SK-N-SH (cell line): ENCODE results near the gene FOXI1. TPM values are rescaled to one million over a fixed set of nuclear protein-coding genes. Genes with fewer than 3 reads are reported as not detected.
"Not testable (repeated sequence)": the region's sequence is repeated elsewhere in the genome, so short reads cannot be mapped to it uniquely, and the experiment has no call there.

Experiments
- CTCF ChIA-PET: fragments of 300-600, 350-600 bp; formaldehyde crosslinking; extraction: SDS; loops from one replicate; lab custom pipeline; 2021; lab: Yijun Ruan, JAX
- POLR2A ChIA-PET: fragments of 350-600 bp; sonication (Branson Sonifier 250); formaldehyde crosslinking; extraction: SDS; loops from one replicate; lab custom pipeline; 2020; ENCODE audit warnings: antibody characterized with exemption, inconsistent platforms; lab: Yijun Ruan, JAX
- DNase-seq: peaks from one replicate; pipeline ENCODE4 v3.0.0; 2012
- H2AFZ ChIP-seq: fragments of 200-600 bp; sonication (generic); 2 replicates; pipeline ENCODE4 v1.8.1; 2016; ENCODE audit warnings: antibody characterized with exemption, mild to moderate bottlenecking, low read depth
- H3F3A ChIP-seq: fragments of 200-600 bp; sonication (generic); replicated peaks from 2 replicates; pipeline ENCODE3; 2016; ENCODE audit warnings: antibody characterized with exemption, mild to moderate bottlenecking; ENCODE audit not compliant: insufficient read depth
- H3K27ac ChIP-seq, 2 experiments: fragments of 200-500 bp in 1 of 2; fragments of 200-600 bp in 1 of 2; sonication (Bioruptor generic) in 1 of 2; sonication (generic), shearing (Covaris generic) in 1 of 2; 2 replicates each; pipeline versions ENCODE4 v1.5.1 to v1.6.1; 2014 to 2016; ENCODE audit warnings: low read depth in 2 of 2, inconsistent platforms in 1 of 2, low read length in 1 of 2, mild to moderate bottlenecking in 1 of 2, mixed read lengths in 1 of 2
- H3K27me3 ChIP-seq: fragments of 200-600 bp; sonication (generic), shearing (Covaris generic); 2 replicates; pipeline ENCODE4 v1.6.1; 2016; ENCODE audit warnings: mixed run types; ENCODE audit not compliant: insufficient read depth
- H3K36me3 ChIP-seq, 2 experiments: fragments of 200-500 bp in 1 of 2; fragments of 200-600 bp in 1 of 2; sonication (Bioruptor generic) in 1 of 2; sonication (generic) in 1 of 2; replicated peaks in 1 of 2; 2 replicates each; pipeline versions ENCODE3 to v1.5.1; 2014 to 2016; ENCODE audit warnings: low read length in 1 of 2, mild to moderate bottlenecking in 1 of 2; ENCODE audit not compliant: insufficient read depth in 2 of 2, control insufficient read depth in 1 of 2
- H3K4me1 ChIP-seq, 2 experiments: fragments of 200-500 bp in 1 of 2; fragments of 200-600 bp in 1 of 2; sonication (Bioruptor generic) in 1 of 2; sonication (generic), shearing (Covaris generic) in 1 of 2; 2 replicates each; pipeline versions ENCODE4 v1.5.1 to v1.6.1; 2014 to 2016; ENCODE audit warnings: low read depth in 1 of 2, low read length in 1 of 2, mixed run types in 1 of 2; ENCODE audit not compliant: insufficient read depth in 2 of 2, control insufficient read depth in 1 of 2
- H3K4me2 ChIP-seq: fragments of 200-600 bp; sonication (generic), shearing (Covaris generic); 2 replicates; pipeline ENCODE4 v1.6.1; 2017; ENCODE audit warnings: mixed run types
- H3K4me3 ChIP-seq, 2 experiments: fragments of 200-500 bp in 1 of 2; fragments of 200-600 bp in 1 of 2; sonication (Bioruptor generic) in 1 of 2; sonication (generic), shearing (Covaris generic) in 1 of 2; 2 replicates each; pipeline versions ENCODE4 v1.5.1 to v1.8.1; 2014 to 2016; ENCODE audit warnings: low read depth in 2 of 2, inconsistent platforms in 1 of 2, low read length in 1 of 2, mild to moderate bottlenecking in 1 of 2, mixed read lengths in 1 of 2, moderate library complexity in 1 of 2
- H3K79me2 ChIP-seq: fragments of 200-600 bp; sonication (generic); 2 replicates; pipeline ENCODE4 v1.8.1; 2017; ENCODE audit warnings: mild to moderate bottlenecking; ENCODE audit not compliant: insufficient read depth
- H3K9ac ChIP-seq: fragments of 200-600 bp; sonication (generic); 2 replicates; pipeline ENCODE4 v1.6.1; 2017; ENCODE audit warnings: mixed run types
- H3K9me2 ChIP-seq: fragments of 200-600 bp; sonication (generic); 2 replicates; pipeline ENCODE4 v1.6.1; 2017; ENCODE audit warnings: mixed run types
- H3K9me3 ChIP-seq: fragments of 200-600 bp; sonication (generic); 2 replicates; pipeline ENCODE4 v1.6.1; 2017; ENCODE audit warnings: mixed run types, mild to moderate bottlenecking, moderate library complexity
- H4K20me1 ChIP-seq: fragments of 200-600 bp; sonication (generic); 2 replicates; pipeline ENCODE4 v1.6.1; 2017; ENCODE audit warnings: mild to moderate bottlenecking, mixed run types; ENCODE audit not compliant: insufficient read depth
- ELF1 ChIP-seq: IDR thresholded peaks from 2 replicates; pipeline ENCODE4 v1.4.0; 2012
- EZH2phosphoT487 ChIP-seq: fragments of 200-600 bp; sonication (generic); IDR thresholded peaks from 2 replicates; pipeline ENCODE4 v1.6.1; 2017; ENCODE audit warnings: low read depth, mixed run types, mild to moderate bottlenecking, antibody characterized with exemption, moderate library complexity, borderline replicate concordance
- MXI1 ChIP-seq: IDR thresholded peaks from 2 replicates; pipeline ENCODE4 v1.6.1; 2012; ENCODE audit warnings: mild to moderate bottlenecking, low read depth, low read length, improper control_type of control experiment
- NFIC ChIP-seq: IDR thresholded peaks from 2 replicates; pipeline ENCODE4 v1.4.0; 2012; ENCODE audit warnings: borderline replicate concordance
- RCOR1 ChIP-seq: fragments of 150-350 bp; IDR thresholded peaks from 2 replicates; pipeline ENCODE4 v1.6.1; 2017; ENCODE audit warnings: antibody characterized with exemption, low read length
- TAF1 ChIP-seq: IDR thresholded peaks from 2 replicates; pipeline ENCODE4 v1.6.1; 2012; ENCODE audit warnings: low read depth, mild to moderate bottlenecking, low read length, moderate library complexity, borderline replicate concordance
- TCF12 ChIP-seq: IDR thresholded peaks from 2 replicates; pipeline ENCODE4 v1.4.0; 2012
- WGBS: methylation state at CpG from one replicate; pipeline ENCODE4 v1.1.6; 2017; ENCODE audit warnings: low lambda C conversion rate; 5-methylcytosine and 5-hydroxymethylcytosine counted together
- polyA plus RNA-seq, 3 experiments: library from polyadenylated mRNA; depleted of rRNA; stranded (reverse); fragments of >200 nt; gene quantifications; 2 replicates each; pipeline ENCODE4 v1.2.3, GENCODE V29; 2012
- TF ChIP-seq, protein P1 (sequence below): IDR thresholded peaks from 2 replicates; pipeline ENCODE4 v1.4.0; 2012; ENCODE audit warnings: low read depth
- TF ChIP-seq, protein P2 (sequence below): IDR thresholded peaks from 2 replicates; pipeline ENCODE4 v1.6.1; 2012; ENCODE audit warnings: mild to moderate bottlenecking, low read depth, low read length, moderate library complexity
- TF ChIP-seq, protein P3 (sequence below): fragments of 200-600 bp; sonication (generic); IDR thresholded peaks from 2 replicates; pipeline ENCODE4 v1.6.1; 2017; ENCODE audit warnings: antibody characterized with exemption, mild to moderate bottlenecking, moderate library complexity
- TF ChIP-seq, protein P4 (sequence below): IDR thresholded peaks from 2 replicates; pipeline ENCODE4 v1.4.0; 2012; ENCODE audit warnings: low read depth, borderline replicate concordance

FOXI1 gene
- polyA plus RNA-seq, 1 of the 3 experiments (the other 2 are of a cell fraction): not detected

DNA sequence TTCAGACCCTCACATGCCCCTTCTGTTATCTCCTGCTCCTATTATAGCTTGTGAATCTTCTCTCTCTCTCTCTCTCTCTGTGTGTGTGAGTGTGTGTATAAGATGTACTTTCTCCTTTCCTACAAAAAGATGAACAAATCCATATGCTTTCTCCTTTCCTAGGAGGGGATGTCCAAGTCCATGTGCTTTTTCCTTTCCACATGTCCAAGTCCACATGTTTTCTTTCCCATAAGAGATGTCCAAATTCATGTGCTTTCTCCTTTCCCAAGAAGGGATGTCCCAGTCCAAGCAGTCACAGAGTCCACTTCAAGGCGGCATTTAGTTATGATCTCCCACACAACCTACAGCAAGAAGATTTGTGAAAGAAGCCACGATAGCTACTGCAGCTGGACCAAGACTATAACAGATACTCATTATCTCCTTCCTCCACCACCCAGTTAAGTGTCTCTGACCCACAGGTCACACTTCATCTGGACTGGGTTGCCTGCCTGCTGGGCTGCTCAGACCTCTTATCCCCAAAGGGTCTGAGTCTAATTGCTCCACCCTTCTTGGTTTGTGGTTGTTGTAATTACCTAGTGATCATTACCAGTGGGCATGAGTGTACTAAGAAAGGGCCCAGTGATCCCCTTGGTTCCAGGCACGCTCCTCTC lies 18.4 kb upstream of the FOXI1 start:
- no peaks in the 10 kb centered on the region; the same call in 1 of the 2 replicates for H3K27me3 ChIP-seq
- H3K4me3 ChIP-seq: no peak overlapping the region
- no peak overlapping the region for H3K27ac ChIP-seq
- no peak overlapping the region for H3K4me2 ChIP-seq
- H3K9me2 ChIP-seq: no peaks in the 10 kb centered on the region
- POLR2A ChIA-PET: no interaction called here
- no peak overlapping the region for H3K9ac ChIP-seq
- TF ChIP-seq TCF12 (no peak), MXI1 (no peak)
- TF ChIP-seq, protein P1, sequence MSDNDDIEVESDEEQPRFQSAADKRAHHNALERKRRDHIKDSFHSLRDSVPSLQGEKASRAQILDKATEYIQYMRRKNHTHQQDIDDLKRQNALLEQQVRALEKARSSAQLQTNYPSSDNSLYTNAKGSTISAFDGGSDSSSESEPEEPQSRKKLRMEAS: no peak
- TF ChIP-seq, all 33 proteins: peak for 0
- no peak for DNase-seq
- Histone ChIP-seq H3K4me1 (no peaks in the 10 kb centered on the region), H3K9me3 (no peaks in the 10 kb centered on the region), H4K20me1 (no peaks in the 10 kb centered on the region), H3K36me3 (no peaks in the 10 kb centered on the region), H2AFZ (no peak overlapping the region), H3K79me2 (no peaks in the 10 kb centered on the region), H3F3A (no peaks in the 10 kb centered on the region)
- CTCF ChIA-PET: interaction anchor here (3.4 kb wide), 1 partner anchor 97 kb away, joined by 13 read pairs; no protein-coding TSS in a partner anchor
- WGBS: 68% methylated on average over 3 of the region's 3 CpGs

DNA sequence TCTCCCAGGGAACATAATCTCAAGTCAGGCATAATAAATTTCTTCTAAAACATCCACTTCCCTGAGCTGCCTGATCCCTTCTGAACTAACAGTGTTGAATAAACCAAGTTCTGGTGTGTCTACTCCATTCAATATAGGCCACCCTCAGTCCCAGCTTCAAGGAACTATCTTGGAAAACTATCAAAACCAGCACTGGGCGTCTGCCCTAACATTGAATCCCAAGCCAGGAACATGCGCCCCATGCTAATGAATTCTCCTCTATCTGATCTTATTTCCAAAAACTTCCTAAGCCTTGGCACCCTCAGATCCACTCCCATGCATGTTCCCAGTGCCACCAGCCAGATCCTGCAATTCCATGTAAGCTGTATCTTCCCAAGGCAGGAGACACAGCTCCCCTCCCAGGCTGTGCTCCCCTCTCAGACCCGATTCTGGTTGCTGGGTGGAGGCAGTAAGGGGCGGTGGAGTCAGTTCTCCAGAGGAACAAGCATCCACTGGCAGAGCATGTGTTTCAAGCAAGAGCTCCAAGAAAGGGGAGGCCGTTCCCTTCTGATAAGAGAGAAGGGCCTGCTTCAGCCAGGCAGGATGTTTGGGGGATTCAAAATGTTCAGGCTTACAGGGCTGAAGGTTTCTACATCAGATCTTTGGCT lies 13.1 kb upstream of the FOXI1 start:
- TF ChIP-seq EZH2phosphoT487 (no peak), RCOR1 (no peak), TAF1 (no peak), TCF12 (no peak), ELF1 (no peak), NFIC (no peak)
- TF ChIP-seq, protein P2, sequence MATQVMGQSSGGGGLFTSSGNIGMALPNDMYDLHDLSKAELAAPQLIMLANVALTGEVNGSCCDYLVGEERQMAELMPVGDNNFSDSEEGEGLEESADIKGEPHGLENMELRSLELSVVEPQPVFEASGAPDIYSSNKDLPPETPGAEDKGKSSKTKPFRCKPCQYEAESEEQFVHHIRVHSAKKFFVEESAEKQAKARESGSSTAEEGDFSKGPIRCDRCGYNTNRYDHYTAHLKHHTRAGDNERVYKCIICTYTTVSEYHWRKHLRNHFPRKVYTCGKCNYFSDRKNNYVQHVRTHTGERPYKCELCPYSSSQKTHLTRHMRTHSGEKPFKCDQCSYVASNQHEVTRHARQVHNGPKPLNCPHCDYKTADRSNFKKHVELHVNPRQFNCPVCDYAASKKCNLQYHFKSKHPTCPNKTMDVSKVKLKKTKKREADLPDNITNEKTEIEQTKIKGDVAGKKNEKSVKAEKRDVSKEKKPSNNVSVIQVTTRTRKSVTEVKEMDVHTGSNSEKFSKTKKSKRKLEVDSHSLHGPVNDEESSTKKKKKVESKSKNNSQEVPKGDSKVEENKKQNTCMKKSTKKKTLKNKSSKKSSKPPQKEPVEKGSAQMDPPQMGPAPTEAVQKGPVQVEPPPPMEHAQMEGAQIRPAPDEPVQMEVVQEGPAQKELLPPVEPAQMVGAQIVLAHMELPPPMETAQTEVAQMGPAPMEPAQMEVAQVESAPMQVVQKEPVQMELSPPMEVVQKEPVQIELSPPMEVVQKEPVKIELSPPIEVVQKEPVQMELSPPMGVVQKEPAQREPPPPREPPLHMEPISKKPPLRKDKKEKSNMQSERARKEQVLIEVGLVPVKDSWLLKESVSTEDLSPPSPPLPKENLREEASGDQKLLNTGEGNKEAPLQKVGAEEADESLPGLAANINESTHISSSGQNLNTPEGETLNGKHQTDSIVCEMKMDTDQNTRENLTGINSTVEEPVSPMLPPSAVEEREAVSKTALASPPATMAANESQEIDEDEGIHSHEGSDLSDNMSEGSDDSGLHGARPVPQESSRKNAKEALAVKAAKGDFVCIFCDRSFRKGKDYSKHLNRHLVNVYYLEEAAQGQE: no peak
- TF ChIP-seq, protein P3, sequence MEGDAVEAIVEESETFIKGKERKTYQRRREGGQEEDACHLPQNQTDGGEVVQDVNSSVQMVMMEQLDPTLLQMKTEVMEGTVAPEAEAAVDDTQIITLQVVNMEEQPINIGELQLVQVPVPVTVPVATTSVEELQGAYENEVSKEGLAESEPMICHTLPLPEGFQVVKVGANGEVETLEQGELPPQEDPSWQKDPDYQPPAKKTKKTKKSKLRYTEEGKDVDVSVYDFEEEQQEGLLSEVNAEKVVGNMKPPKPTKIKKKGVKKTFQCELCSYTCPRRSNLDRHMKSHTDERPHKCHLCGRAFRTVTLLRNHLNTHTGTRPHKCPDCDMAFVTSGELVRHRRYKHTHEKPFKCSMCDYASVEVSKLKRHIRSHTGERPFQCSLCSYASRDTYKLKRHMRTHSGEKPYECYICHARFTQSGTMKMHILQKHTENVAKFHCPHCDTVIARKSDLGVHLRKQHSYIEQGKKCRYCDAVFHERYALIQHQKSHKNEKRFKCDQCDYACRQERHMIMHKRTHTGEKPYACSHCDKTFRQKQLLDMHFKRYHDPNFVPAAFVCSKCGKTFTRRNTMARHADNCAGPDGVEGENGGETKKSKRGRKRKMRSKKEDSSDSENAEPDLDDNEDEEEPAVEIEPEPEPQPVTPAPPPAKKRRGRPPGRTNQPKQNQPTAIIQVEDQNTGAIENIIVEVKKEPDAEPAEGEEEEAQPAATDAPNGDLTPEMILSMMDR: no peak
- TF ChIP-seq, protein P4, sequence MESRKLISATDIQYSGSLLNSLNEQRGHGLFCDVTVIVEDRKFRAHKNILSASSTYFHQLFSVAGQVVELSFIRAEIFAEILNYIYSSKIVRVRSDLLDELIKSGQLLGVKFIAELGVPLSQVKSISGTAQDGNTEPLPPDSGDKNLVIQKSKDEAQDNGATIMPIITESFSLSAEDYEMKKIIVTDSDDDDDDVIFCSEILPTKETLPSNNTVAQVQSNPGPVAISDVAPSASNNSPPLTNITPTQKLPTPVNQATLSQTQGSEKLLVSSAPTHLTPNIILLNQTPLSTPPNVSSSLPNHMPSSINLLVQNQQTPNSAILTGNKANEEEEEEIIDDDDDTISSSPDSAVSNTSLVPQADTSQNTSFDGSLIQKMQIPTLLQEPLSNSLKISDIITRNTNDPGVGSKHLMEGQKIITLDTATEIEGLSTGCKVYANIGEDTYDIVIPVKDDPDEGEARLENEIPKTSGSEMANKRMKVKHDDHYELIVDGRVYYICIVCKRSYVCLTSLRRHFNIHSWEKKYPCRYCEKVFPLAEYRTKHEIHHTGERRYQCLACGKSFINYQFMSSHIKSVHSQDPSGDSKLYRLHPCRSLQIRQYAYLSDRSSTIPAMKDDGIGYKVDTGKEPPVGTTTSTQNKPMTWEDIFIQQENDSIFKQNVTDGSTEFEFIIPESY: no peak
- TF ChIP-seq, all 33 proteins: peak for 0
- Histone ChIP-seq H3K4me1 (no peaks in the 10 kb centered on the region), H3K9me3 (no peaks in the 10 kb centered on the region), H3K4me3 (no peak overlapping the region), H3F3A (no peaks in the 10 kb centered on the region), H3K79me2 (no peaks in the 10 kb centered on the region), H3K4me2 (no peak overlapping the region), H3K36me3 (no peaks in the 10 kb centered on the region), H3K9ac (no peak overlapping the region), H2AFZ (no peak overlapping the region), H3K27me3 (no peaks in the 10 kb centered on the region; the same call in 1 of the 2 replicates), H3K27ac (no peak overlapping the region), H4K20me1 (no peaks in the 10 kb centered on the region), H3K9me2 (no peaks in the 10 kb centered on the region)
- CTCF ChIA-PET: interaction anchor here (0.7 to 5.1 kb wide), 5 partner anchors 8 to 391 kb away, joined by 3 to 34 read pairs (median 6); no protein-coding TSS in a partner anchor
- POLR2A ChIA-PET: no interaction called here
- 51% methylated on average over 5 of the region's 5 CpGs for WGBS
- DNase-seq: no peak

DNA sequence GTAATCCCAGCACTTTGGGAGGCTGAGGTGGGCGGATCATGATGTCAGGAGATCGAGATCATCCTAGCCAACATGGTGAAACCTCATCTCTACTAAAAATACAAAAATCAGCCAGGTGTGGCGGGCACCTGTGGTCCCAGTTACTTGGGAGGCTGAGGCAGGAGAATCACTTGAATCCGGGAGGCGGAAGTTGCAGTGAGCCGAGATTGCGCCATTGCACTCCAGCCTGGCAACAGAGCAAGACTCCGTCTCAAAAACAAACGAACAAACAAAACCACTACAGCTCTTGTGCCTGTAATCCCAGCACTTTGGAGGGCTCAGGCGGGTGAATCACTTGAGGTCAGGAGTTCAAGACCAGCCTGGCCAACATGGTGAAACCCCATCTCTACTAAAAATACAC lies 11.4 kb upstream of the FOXI1 start:
- H3K27me3 ChIP-seq, H3K9me2 ChIP-seq, H3K4me3 ChIP-seq, H3F3A ChIP-seq, H2AFZ ChIP-seq, DNase-seq, H3K79me2 ChIP-seq, H3K36me3 ChIP-seq, H3K9me3 ChIP-seq, POLR2A ChIA-PET, H3K9ac ChIP-seq, H3K4me1 ChIP-seq, H3K4me2 ChIP-seq, H4K20me1 ChIP-seq, H3K27ac ChIP-seq: not testable (repeated sequence)
- WGBS: 80% methylated on average over 10 of the region's 10 CpGs
- CTCF ChIA-PET: interaction anchor here (1.0 to 5.1 kb wide), 4 partner anchors 10 to 122 kb away, joined by 3 to 34 read pairs (median 6); no protein-coding TSS in a partner anchor
